IMR-90 (cell line): ENCODE data around the gene PCBD1. TPM values are rescaled to one million over a fixed set of nuclear protein-coding genes. Genes with fewer than 3 reads are reported as not detected.

Experiments
- ATAC-seq: fragments of 200-7000 bp; cut with Tn5 transposase; 2 replicates; pipeline ENCODE4 v1.9.1; 2020; ENCODE audit warnings: low read depth, mild to moderate bottlenecking, moderate library complexity
- BruUV-seq: library from RNA; stranded (reverse); fragments of 400-500 nt; replicated peaks from 2 replicates; lab custom pipeline; 2021; lab: Mats Ljungman, UMichigan
- CTCF ChIA-PET: fragments of 300-600 bp; formaldehyde crosslinking; extraction: SDS; loops from one replicate; lab custom pipeline; 2021; ENCODE audit warnings: antibody characterized with exemption; lab: Yijun Ruan, JAX
- POLR2A ChIA-PET: fragments of 300-600 bp; sonication (Branson Sonifier 250); formaldehyde crosslinking; loops from one replicate; lab custom pipeline; 2022; ENCODE audit warnings: antibody characterized with exemption; ENCODE audit not compliant: unreplicated experiment; lab: Charles Lee
- DNase-seq: peaks from one replicate; pipeline ENCODE4 v3.0.0; 2013
- H2AFZ ChIP-seq: replicated peaks from 2 replicates; pipeline ENCODE3; 2013; ENCODE audit warnings: low read length, mild to moderate bottlenecking; ENCODE audit not compliant: poor library complexity
- H2AK5ac ChIP-seq: 2 replicates; pipeline ENCODE4 v1.6.1; 2013; ENCODE audit warnings: low read depth, low read length, inconsistent platforms
- H2AK9ac ChIP-seq: replicated peaks from 2 replicates; pipeline ENCODE3; 2013; ENCODE audit warnings: mild to moderate bottlenecking, low read depth, low read length, moderate library complexity; ENCODE audit not compliant: poor library complexity
- H2BK120ac ChIP-seq: 2 replicates; pipeline ENCODE4 v1.6.1; 2013; ENCODE audit warnings: low read depth, low read length, inconsistent platforms
- H2BK15ac ChIP-seq: 3 replicates; pipeline ENCODE4 v1.6.1; 2013; ENCODE audit warnings: low read depth, low read length, inconsistent platforms
- H2BK20ac ChIP-seq: 2 replicates; pipeline ENCODE4 v1.6.1; 2013; ENCODE audit warnings: low read depth, mild to moderate bottlenecking, inconsistent platforms, low read length, moderate library complexity
- H2BK5ac ChIP-seq: 2 replicates; pipeline ENCODE4 v1.6.1; 2013; ENCODE audit warnings: mild to moderate bottlenecking, low read depth, low read length, inconsistent platforms; ENCODE audit not compliant: poor library complexity, severe bottlenecking
- H3K14ac ChIP-seq: replicated peaks from 2 replicates; pipeline ENCODE4 v1.6.1; 2013; ENCODE audit warnings: low read depth, low read length, inconsistent platforms
- H3K18ac ChIP-seq: 2 replicates; pipeline ENCODE4 v1.6.1; 2013; ENCODE audit warnings: low read depth, low read length, control low read depth
- H3K23ac ChIP-seq: 2 replicates; pipeline ENCODE4 v1.6.1; 2013; ENCODE audit warnings: low read depth, low read length, inconsistent platforms
- H3K27ac ChIP-seq: 2 replicates; pipeline ENCODE4 v1.5.1; 2013; ENCODE audit warnings: mild to moderate bottlenecking, control low read depth, low read length; ENCODE audit not compliant: insufficient read depth
- H3K27me3 ChIP-seq: 2 replicates; pipeline ENCODE4 v1.6.1; 2013; ENCODE audit warnings: low read length; ENCODE audit not compliant: control insufficient read depth, insufficient read depth
- H3K36me3 ChIP-seq: 2 replicates; pipeline ENCODE4 v1.6.1; 2013; ENCODE audit warnings: low read length, mixed read lengths; ENCODE audit not compliant: control insufficient read depth, insufficient read depth
- H3K4ac ChIP-seq: 2 replicates; pipeline ENCODE4 v1.6.1; 2013; ENCODE audit warnings: low read depth, low read length, inconsistent platforms
- H3K4me1 ChIP-seq: 2 replicates; pipeline ENCODE4 v1.6.1; 2013; ENCODE audit warnings: low read length, mixed read lengths; ENCODE audit not compliant: control insufficient read depth, insufficient read depth
- H3K4me2 ChIP-seq: 2 replicates; pipeline ENCODE4 v1.6.1; 2013; ENCODE audit warnings: low read depth, mild to moderate bottlenecking, control low read depth, low read length, moderate library complexity
- H3K4me3 ChIP-seq: 2 replicates; pipeline ENCODE4 v1.5.1; 2013; ENCODE audit warnings: low read depth, mild to moderate bottlenecking, control low read depth, low read length, moderate library complexity; ENCODE audit not compliant: insufficient read depth
- H3K56ac ChIP-seq: 2 replicates; pipeline ENCODE4 v1.6.1; 2013; ENCODE audit warnings: low read length, inconsistent platforms; ENCODE audit not compliant: insufficient read depth; ENCODE audit errors: extremely low read depth
- H3K79me1 ChIP-seq, 2 experiments: 2 replicates each; pipeline ENCODE4 v1.6.1; 2013; ENCODE audit warnings: low read length in 2 of 2, inconsistent platforms in 1 of 2, low read depth in 1 of 2
- H3K9ac ChIP-seq: 2 replicates; pipeline ENCODE4 v1.6.1; 2013; ENCODE audit warnings: low read depth, low read length, control low read depth
- H3K9me1 ChIP-seq: 2 replicates; pipeline ENCODE4 v1.6.1; 2013; ENCODE audit warnings: low read length, inconsistent platforms; ENCODE audit not compliant: insufficient read depth
- H3K9me3 ChIP-seq: 2 replicates; pipeline ENCODE4 v1.6.1; 2013; ENCODE audit warnings: low read length; ENCODE audit not compliant: control insufficient read depth, insufficient read depth
- H4K20me1 ChIP-seq: 2 replicates; pipeline ENCODE4 v1.6.1; 2013; ENCODE audit warnings: low read length, inconsistent platforms; ENCODE audit not compliant: insufficient read depth
- H4K5ac ChIP-seq: 2 replicates; pipeline ENCODE4 v1.6.1; 2013; ENCODE audit warnings: mild to moderate bottlenecking, low read depth, low read length, control low read depth
- H4K8ac ChIP-seq, 2 experiments: 2 replicates each; pipeline ENCODE4 v1.6.1; 2013; ENCODE audit warnings: low read depth in 2 of 2, low read length in 2 of 2, control low read depth in 1 of 2, inconsistent platforms in 1 of 2
- H4K91ac ChIP-seq: 2 replicates; pipeline ENCODE4 v1.6.1; 2013; ENCODE audit warnings: low read depth, low read length, inconsistent platforms; ENCODE audit not compliant: insufficient read depth
- CEBPB ChIP-seq: IDR thresholded peaks from 2 replicates; pipeline ENCODE4 v1.6.1; 2012; ENCODE audit warnings: low read depth, low read length, improper control_type of control experiment
- CHD1 ChIP-seq: IDR thresholded peaks from 2 replicates; pipeline ENCODE4 v1.6.1; 2012; ENCODE audit warnings: low read depth, low read length, improper control_type of control experiment
- FOS ChIP-seq: fragments of 150-350 bp; IDR thresholded peaks from 2 replicates; pipeline ENCODE4 v1.6.1; 2016; ENCODE audit warnings: low read depth, low read length
- MAFK ChIP-seq: IDR thresholded peaks from 2 replicates; pipeline ENCODE4 v1.6.1; 2012; ENCODE audit warnings: low read depth, low read length, improper control_type of control experiment
- MAZ ChIP-seq: IDR thresholded peaks from 2 replicates; pipeline ENCODE4 v1.6.1; 2012; ENCODE audit warnings: low read depth, mild to moderate bottlenecking, low read length, improper control_type of control experiment, moderate library complexity, borderline replicate concordance
- MXI1 ChIP-seq: IDR thresholded peaks from 2 replicates; pipeline ENCODE4 v1.6.1; 2012; ENCODE audit warnings: low read depth, mild to moderate bottlenecking, low read length, moderate library complexity, borderline replicate concordance
- POLR2A ChIP-seq: IDR thresholded peaks from 2 replicates; pipeline ENCODE4 v1.6.1; 2012; ENCODE audit warnings: mild to moderate bottlenecking, low read depth, low read length
- RCOR1 ChIP-seq: IDR thresholded peaks from 2 replicates; pipeline ENCODE4 v1.6.1; 2012; ENCODE audit warnings: mild to moderate bottlenecking, low read length, improper control_type of control experiment; ENCODE audit not compliant: insufficient replicate concordance
- RFX5 ChIP-seq: IDR thresholded peaks from 2 replicates; pipeline ENCODE4 v1.8.0; 2012; ENCODE audit warnings: low read depth, mild to moderate bottlenecking, low read length, moderate library complexity
- SMC3 ChIP-seq: fragments of 150-350 bp; IDR thresholded peaks from 2 replicates; pipeline ENCODE4 v1.6.1; 2016; ENCODE audit warnings: low read depth, mild to moderate bottlenecking, antibody characterized with exemption, low read length, moderate library complexity
- WGBS, 2 experiments: methylation state at CpG; one replicate each; pipeline versions ENCODE4 v1.1.5 to v1.1.7; 2013; ENCODE audit warnings: missing lambda C conversion rate in 2 of 2; ENCODE audit not compliant: insufficient read length in 1 of 2; ENCODE audit errors: extremely low coverage in 2 of 2; 5-methylcytosine and 5-hydroxymethylcytosine counted together
- dilution Hi-C: fragments of 300-500 bp; cut with HindIII; formaldehyde crosslinking; loops from one replicate; pipeline ENCODE4 v1.14.3; 2018; ENCODE audit warnings: low sequenced_read_pairs; ENCODE audit not compliant: unreplicated experiment
- in situ Hi-C: fragments of 300-500 bp; cut with MboI; formaldehyde crosslinking; loops from 3 replicates; pipeline ENCODE4 v1.14.3; 2019; ENCODE audit warnings: low sequenced_read_pairs, inconsistent platforms, mixed read lengths
- intact Hi-C: fragments of 100-400 bp; cut with micrococcal nuclease; formaldehyde crosslinking; loops from 2 replicates; pipeline ENCODE4 v1.10.0; 2022
- polyA plus RNA-seq, 3 experiments: library from polyadenylated mRNA; depleted of rRNA; stranded (reverse); fragments of >200 nt; gene quantifications; 2 replicates each; pipeline ENCODE4 v1.2.3, GENCODE V29; 2012; ENCODE audit warnings: low replicate concordance in 1 of 3
- total RNA-seq: library from RNA; depleted of rRNA; stranded (reverse); fragments of >200 nt; gene quantifications from 2 replicates; pipeline ENCODE4 v1.2.3, GENCODE V29; 2012
- TF ChIP-seq, protein P1 (sequence below): fragments of 150-350 bp; IDR thresholded peaks from 2 replicates; pipeline ENCODE4 v1.6.1; 2016; ENCODE audit warnings: low read depth, mild to moderate bottlenecking, low read length, moderate library complexity, borderline replicate concordance
- TF ChIP-seq, protein P2 (sequence below): fragments of 150-350 bp; IDR thresholded peaks from 2 replicates; pipeline ENCODE4 v1.6.1; 2017; ENCODE audit warnings: mild to moderate bottlenecking, antibody characterized with exemption, low read length, low read depth

Gene PCBD1
- total and polyA plus RNA-seq, 2 of the 4 experiments (the other 2 are of a cell fraction), result 15.8 to 31.6 TPM

DNA sequence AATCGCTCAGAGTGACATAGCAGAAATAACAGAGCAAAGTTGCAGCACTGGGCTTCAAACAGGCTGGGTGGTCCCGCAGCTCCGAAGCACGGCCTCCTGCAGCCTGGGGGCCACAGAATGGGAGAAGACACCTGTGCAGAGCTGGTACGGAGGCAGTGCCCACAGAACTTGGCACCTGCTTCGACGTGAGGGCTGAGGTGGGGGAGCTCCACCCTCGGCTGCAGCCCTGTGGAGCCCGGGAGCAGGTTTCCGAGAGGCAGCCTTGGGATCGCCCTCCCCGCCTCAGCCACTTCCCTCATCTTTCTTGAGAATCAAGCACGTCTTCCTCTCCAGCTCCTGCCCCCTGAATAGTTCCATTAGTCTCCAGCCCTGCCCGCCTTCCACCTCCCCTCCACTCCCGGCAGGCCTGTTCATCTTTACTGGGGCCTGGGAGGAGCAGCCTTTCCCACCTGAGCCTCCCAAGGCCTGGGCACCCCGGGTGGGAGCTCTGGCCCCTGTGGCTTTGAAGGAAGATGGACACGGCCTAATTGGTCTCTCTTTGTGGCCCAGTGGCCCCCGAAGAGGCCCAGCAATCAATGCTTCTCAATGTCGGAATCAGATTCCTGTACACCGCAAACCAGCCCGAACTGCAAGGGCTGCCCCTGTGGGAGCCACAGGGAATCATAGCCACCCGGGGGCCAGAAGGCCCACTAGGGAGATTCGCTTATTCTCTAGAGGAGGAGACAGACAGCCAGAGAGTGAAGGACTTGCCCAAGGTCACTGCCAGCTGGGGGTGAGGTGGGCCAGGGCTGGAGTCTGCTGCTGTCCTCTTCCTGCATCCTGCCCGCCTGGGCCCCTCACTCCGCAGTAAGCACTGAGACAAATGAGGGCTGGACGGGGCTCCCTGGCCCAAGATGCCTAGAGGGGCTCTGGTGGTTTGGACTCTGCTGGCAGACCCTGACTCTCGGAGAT lies 17.0 kb upstream of the PCBD1 start:
- Histone ChIP-seq H3K9me1 (no peaks in the 10 kb centered on the region), H4K5ac (no peak overlapping the region), H2BK15ac (no peak overlapping the region), H3K23ac (no peak overlapping the region), H3K27me3 (peaks cover 57% of the 10 kb centered on the region), H3K56ac (no peak overlapping the region), H3K9ac (no peak overlapping the region), H2AK9ac (no peak overlapping the region), H3K27ac (no peak overlapping the region), H3K14ac (no peak overlapping the region), H3K4me1 (no peaks in the 10 kb centered on the region), H3K4me3 (no peak overlapping the region), H3K9me3 (no peaks in the 10 kb centered on the region), H3K18ac (no peak overlapping the region), H3K36me3 (no peaks in the 10 kb centered on the region), H2BK120ac (no peak overlapping the region), H2BK5ac (no peak overlapping the region), H2AK5ac (no peak overlapping the region), H3K79me1 (no peaks in the 10 kb centered on the region), H3K4me2 (no peak overlapping the region), H3K4ac (no peak overlapping the region), H4K20me1 (no peaks in the 10 kb centered on the region), H4K8ac (no peak overlapping the region), H2AFZ (no peak overlapping the region), H4K91ac (no peak overlapping the region), H2BK20ac (no peak overlapping the region)
- DNase-seq (no peak), ATAC-seq (no peak)
- in situ Hi-C loops (no loop called here), intact Hi-C loops (no loop called here), dilution Hi-C loops (no loop called here)
- WGBS, 2 experiments, result 71% methylated on average over 9 of the region's 27 CpGs; no CpG with 5 or more reads in 1 of the 2 experiments
- CTCF ChIA-PET, result no interaction called here
- BruUV-seq, result no TSS peak
- no peak for TF ChIP-seq FOS
- no peak for TF ChIP-seq CHD1
- no peak for TF ChIP-seq MXI1
- TF ChIP-seq CEBPB, result no peak
- TF ChIP-seq, protein P1, sequence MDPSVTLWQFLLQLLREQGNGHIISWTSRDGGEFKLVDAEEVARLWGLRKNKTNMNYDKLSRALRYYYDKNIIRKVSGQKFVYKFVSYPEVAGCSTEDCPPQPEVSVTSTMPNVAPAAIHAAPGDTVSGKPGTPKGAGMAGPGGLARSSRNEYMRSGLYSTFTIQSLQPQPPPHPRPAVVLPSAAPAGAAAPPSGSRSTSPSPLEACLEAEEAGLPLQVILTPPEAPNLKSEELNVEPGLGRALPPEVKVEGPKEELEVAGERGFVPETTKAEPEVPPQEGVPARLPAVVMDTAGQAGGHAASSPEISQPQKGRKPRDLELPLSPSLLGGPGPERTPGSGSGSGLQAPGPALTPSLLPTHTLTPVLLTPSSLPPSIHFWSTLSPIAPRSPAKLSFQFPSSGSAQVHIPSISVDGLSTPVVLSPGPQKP, result no peak
- no peak for TF ChIP-seq MAZ
- no peak for TF ChIP-seq RFX5
- TF ChIP-seq RCOR1, result no peak
- no peak for TF ChIP-seq POLR2A
- no peak for TF ChIP-seq MAFK
- no peak for TF ChIP-seq SMC3
- TF ChIP-seq, protein P2, sequence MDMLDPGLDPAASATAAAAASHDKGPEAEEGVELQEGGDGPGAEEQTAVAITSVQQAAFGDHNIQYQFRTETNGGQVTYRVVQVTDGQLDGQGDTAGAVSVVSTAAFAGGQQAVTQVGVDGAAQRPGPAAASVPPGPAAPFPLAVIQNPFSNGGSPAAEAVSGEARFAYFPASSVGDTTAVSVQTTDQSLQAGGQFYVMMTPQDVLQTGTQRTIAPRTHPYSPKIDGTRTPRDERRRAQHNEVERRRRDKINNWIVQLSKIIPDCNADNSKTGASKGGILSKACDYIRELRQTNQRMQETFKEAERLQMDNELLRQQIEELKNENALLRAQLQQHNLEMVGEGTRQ, result no peak
- POLR2A ChIA-PET, result no interaction called here
